AG04450 (cell line): Measurements from ENCODE around the gene NAB2. TPM values are rescaled to one million over a fixed set of nuclear protein-coding genes. Genes with fewer than 3 reads are reported as not detected.

Experiments used
- CTCF ChIA-PET: fragments of 300-600, 350-600 bp; formaldehyde crosslinking; extraction: SDS; loops from one replicate; lab custom pipeline; 2022; ENCODE audit warnings: antibody characterized with exemption, inconsistent platforms; lab: Charles Lee
- POLR2A ChIA-PET: fragments of 350-600 bp; formaldehyde crosslinking; extraction: SDS; loops from one replicate; lab custom pipeline; 2021; ENCODE audit warnings: antibody characterized with exemption, inconsistent platforms; lab: Yijun Ruan, JAX
- DNase-seq: peaks from one replicate; pipeline ENCODE4 v3.0.0-alpha.2; 2011; ENCODE audit warnings: low read depth, low spot score
- H3K27ac ChIP-seq: one replicate; pipeline ENCODE4 v1.5.1; 2012; ENCODE audit warnings: low read depth, low read length, control low read depth
- H3K27me3 ChIP-seq: one replicate; pipeline ENCODE4 v1.6.0; 2012; ENCODE audit warnings: low read length; ENCODE audit not compliant: control insufficient read depth, insufficient read depth
- H3K4me3 ChIP-seq: 2 replicates; pipeline ENCODE4 v1.5.1; 2011; ENCODE audit warnings: mild to moderate bottlenecking, low read depth, low read length, control low read depth
- H3K9me3 ChIP-seq: 2 replicates; pipeline ENCODE4 v1.5.1; 2012; ENCODE audit warnings: low read length; ENCODE audit not compliant: control insufficient read depth, insufficient read depth
- polyA plus RNA-seq: library from polyadenylated mRNA; depleted of rRNA; stranded (reverse); fragments of >200 nt; gene quantifications from 2 replicates; pipeline ENCODE4 v1.2.3, GENCODE V29; 2011
- TF ChIP-seq, protein P1 (sequence below): IDR thresholded peaks from 2 replicates; pipeline ENCODE4 v1.5.1; 2011; ENCODE audit warnings: low read depth, low read length, control low read depth, inconsistent platforms

NAB2 gene
- polyA plus RNA-seq, 1 experiment: 46.4 TPM

GRCh38 chr12:57055824-57056223, 33.1 kb upstream of the NAB2 start:
- no peaks in the 10 kb centered on the region for H3K9me3 ChIP-seq
- no peak overlapping the region for H3K27ac ChIP-seq
- POLR2A ChIA-PET: no interaction called here
- no peaks in the 10 kb centered on the region for H3K27me3 ChIP-seq
- no peak for DNase-seq
- no peak overlapping the region for H3K4me3 ChIP-seq
- CTCF ChIA-PET: interaction anchor here (0.6 to 8.5 kb wide), 4 partner anchors 38 to 299 kb away, joined by 3 to 273 read pairs (median 4); partner anchors contain the start of gene ZBTB39
- TF ChIP-seq, protein P1, sequence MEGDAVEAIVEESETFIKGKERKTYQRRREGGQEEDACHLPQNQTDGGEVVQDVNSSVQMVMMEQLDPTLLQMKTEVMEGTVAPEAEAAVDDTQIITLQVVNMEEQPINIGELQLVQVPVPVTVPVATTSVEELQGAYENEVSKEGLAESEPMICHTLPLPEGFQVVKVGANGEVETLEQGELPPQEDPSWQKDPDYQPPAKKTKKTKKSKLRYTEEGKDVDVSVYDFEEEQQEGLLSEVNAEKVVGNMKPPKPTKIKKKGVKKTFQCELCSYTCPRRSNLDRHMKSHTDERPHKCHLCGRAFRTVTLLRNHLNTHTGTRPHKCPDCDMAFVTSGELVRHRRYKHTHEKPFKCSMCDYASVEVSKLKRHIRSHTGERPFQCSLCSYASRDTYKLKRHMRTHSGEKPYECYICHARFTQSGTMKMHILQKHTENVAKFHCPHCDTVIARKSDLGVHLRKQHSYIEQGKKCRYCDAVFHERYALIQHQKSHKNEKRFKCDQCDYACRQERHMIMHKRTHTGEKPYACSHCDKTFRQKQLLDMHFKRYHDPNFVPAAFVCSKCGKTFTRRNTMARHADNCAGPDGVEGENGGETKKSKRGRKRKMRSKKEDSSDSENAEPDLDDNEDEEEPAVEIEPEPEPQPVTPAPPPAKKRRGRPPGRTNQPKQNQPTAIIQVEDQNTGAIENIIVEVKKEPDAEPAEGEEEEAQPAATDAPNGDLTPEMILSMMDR: no peak

DNA sequence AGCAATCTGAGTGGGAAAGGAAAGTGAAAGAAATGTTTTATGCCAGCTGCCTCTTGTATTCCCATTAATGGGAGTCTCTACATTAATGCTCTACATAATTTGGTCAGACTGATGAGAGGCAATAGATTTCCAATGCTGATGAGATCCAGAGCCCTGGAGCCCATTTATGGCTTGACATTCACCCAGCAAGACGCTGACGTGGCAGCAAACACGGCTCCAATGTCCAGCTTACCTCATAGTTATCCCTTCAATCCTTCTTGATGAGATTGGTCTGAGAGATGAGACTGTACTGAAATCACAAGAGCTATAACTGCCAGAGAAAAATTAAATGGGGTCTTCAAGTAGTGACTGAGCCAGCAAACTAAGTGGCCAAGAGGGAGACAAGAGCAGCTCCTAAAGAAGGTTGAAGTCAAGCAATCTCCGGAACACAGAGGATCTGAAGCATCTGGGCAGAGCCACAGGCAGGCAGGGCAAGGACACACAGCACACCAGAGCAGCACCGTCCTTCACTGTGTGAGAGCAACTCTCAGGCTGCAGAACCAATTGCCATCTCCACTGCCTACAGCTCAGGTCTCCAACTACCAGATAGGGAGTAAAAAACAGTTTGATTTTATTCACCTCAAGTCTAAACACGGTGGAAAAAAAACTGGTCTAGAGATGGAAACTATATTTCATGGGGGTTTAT, 31.7 kb upstream of the NAB2 start:
- Histone ChIP-seq H3K27me3 (no peaks in the 10 kb centered on the region), H3K27ac (no peak overlapping the region), H3K9me3 (no peaks in the 10 kb centered on the region), H3K4me3 (no peak overlapping the region)
- TF ChIP-seq, protein P1: no peak
- POLR2A ChIA-PET: no interaction called here
- CTCF ChIA-PET: interaction anchor here (1.6 to 8.5 kb wide), 2 partner anchors 50 to 299 kb away, joined by 4 to 273 read pairs; partner anchors contain the start of gene ZBTB39
- no peak for DNase-seq

GRCh38 chr12:57058454-57058853, 30.5 kb upstream of the NAB2 start:
- ChIA-PET POLR2A (no interaction called here), CTCF (interaction anchor here (8.5 kb wide), 1 partner anchor 51 kb away, joined by 273 read pairs; the partner anchor contains the start of gene ZBTB39)
- DNase-seq: no peak
- TF ChIP-seq, protein P1: no peak
- no peak overlapping the region for H3K27ac ChIP-seq
- no peaks in the 10 kb centered on the region for H3K27me3 ChIP-seq
- H3K4me3 ChIP-seq: no peak overlapping the region
- no peaks in the 10 kb centered on the region for H3K9me3 ChIP-seq

GRCh38 chr12:57063991-57064685, 24.8 kb upstream of the NAB2 start:
- H3K4me3 ChIP-seq: no peak overlapping the region
- H3K27me3 ChIP-seq: no peaks in the 10 kb centered on the region
- ChIA-PET POLR2A (no interaction called here), CTCF (interaction anchor here (2.4 to 8.5 kb wide), 3 partner anchors 56 to 306 kb away, joined by 13 to 273 read pairs (median 36); partner anchors contain the start of gene ZBTB39)
- TF ChIP-seq, protein P1: no peak
- no peak overlapping the region for H3K27ac ChIP-seq
- DNase-seq: no peak
- H3K9me3 ChIP-seq: no peaks in the 10 kb centered on the region

- ChIA-PET CTCF (interaction anchor here (1.5 to 2.4 kb wide), 3 partner anchors 46 to 59 kb away, joined by 4 to 13 read pairs (median 6); partner anchors contain the start of gene STAT6), POLR2A (no interaction called here)
- H3K27ac ChIP-seq: no peak overlapping the region
- DNase-seq: no peak
- no peaks in the 10 kb centered on the region for H3K27me3 ChIP-seq
- H3K9me3 ChIP-seq: no peaks in the 10 kb centered on the region
- no peak overlapping the region for H3K4me3 ChIP-seq
- TF ChIP-seq, protein P1: no peak
These were observed 22.7 kb upstream of the NAB2 start for GRCh38 chr12:57066245-57066644.
